GM12878 (cell line): ENCODE measurements around the gene NOC2L. TPM values are rescaled to one million over a fixed set of nuclear protein-coding genes. Genes with fewer than 3 reads are reported as not detected.

Source experiments
- ATAC-seq: fragments of 200-7000 bp; cut with Tn5 transposase; 3 replicates; pipeline ENCODE4 v1.9.1; 2020; ENCODE audit warnings: mild to moderate bottlenecking, moderate library complexity
- BruUV-seq: library from RNA; stranded (reverse); fragments of 400-500 nt; replicated peaks from 2 replicates; lab custom pipeline; 2021; lab: Mats Ljungman, UMichigan
- CTCF ChIA-PET: fragments of 300-600 bp; sonication (Branson Sonifier 250); formaldehyde crosslinking; extraction: SDS; loops from one replicate; lab custom pipeline; 2021; ENCODE audit warnings: inconsistent platforms; lab: Yijun Ruan, JAX
- POLR2A ChIA-PET: fragments of 350-600 bp; formaldehyde crosslinking; extraction: SDS; loops from one replicate; lab custom pipeline; 2021; ENCODE audit warnings: inconsistent platforms; lab: Charles Lee
- RAD21 ChIA-PET: fragments of 300-600 bp; sonication (Branson Sonifier 250); formaldehyde crosslinking; loops from one replicate; lab custom pipeline; 2023; ENCODE audit warnings: antibody characterized with exemption; ENCODE audit not compliant: unreplicated experiment; lab: Charles Lee
- SMC1A ChIA-PET: fragments of 300-600 bp; sonication (Branson Sonifier 250); formaldehyde crosslinking; loops from one replicate; lab custom pipeline; 2023; ENCODE audit not compliant: unreplicated experiment, uncharacterized antibody; lab: Charles Lee
- DNase-seq: peaks from one replicate; pipeline ENCODE4 v3.0.0-alpha.2; 2011; ENCODE audit warnings: low read depth, low spot score
- FAIRE-seq: peaks from 3 replicates; lab custom pipeline; 2011; peaks lifted over from hg19 to GRCh38; lab: Jason Lieb, UNC
- H2AFZ ChIP-seq: 2 replicates; pipeline ENCODE4 v1.6.0; 2011; ENCODE audit warnings: low read depth, low read length, control low read depth; ENCODE audit not compliant: control insufficient read depth
- H3K27ac ChIP-seq: 2 replicates; pipeline ENCODE4 v1.5.1; 2011; ENCODE audit warnings: control low read depth; ENCODE audit not compliant: control insufficient read depth, insufficient read depth
- H3K27me3 ChIP-seq, 2 experiments: replicated peaks in 1 of 2; 2 replicates each; pipeline versions ENCODE4 v1.6.0 to v1.6.1; 2011; ENCODE audit warnings: low read length in 1 of 2; ENCODE audit not compliant: control insufficient read depth in 2 of 2, insufficient read depth in 2 of 2
- H3K36me3 ChIP-seq, 2 experiments: 2 replicates each; pipeline ENCODE4 v1.5.1; 2011; ENCODE audit warnings: low read length in 1 of 2; ENCODE audit not compliant: control insufficient read depth in 2 of 2, insufficient read depth in 2 of 2
- H3K4me1 ChIP-seq: 2 replicates; pipeline ENCODE4 v1.6.1; 2011; ENCODE audit warnings: mild to moderate bottlenecking, low read length, moderate library complexity, mixed read lengths; ENCODE audit not compliant: control insufficient read depth, insufficient read depth
- H3K4me2 ChIP-seq: 2 replicates; pipeline ENCODE4 v1.6.0; 2011; ENCODE audit warnings: control low read depth; ENCODE audit not compliant: control insufficient read depth, insufficient read depth
- H3K4me3 ChIP-seq: fragments of 200-600 bp; sonication (generic); 2 replicates; pipeline ENCODE4 v1.5.1; 2016
- H3K79me2 ChIP-seq: 2 replicates; pipeline ENCODE4 v1.6.0; 2011; ENCODE audit warnings: low read length; ENCODE audit not compliant: control insufficient read depth, insufficient read depth
- H3K9ac ChIP-seq: 2 replicates; pipeline ENCODE4 v1.8.0; 2011; ENCODE audit warnings: low read length, control low read depth, mixed read lengths; ENCODE audit not compliant: control insufficient read depth, insufficient read depth
- H3K9me3 ChIP-seq: replicated peaks from 3 replicates; pipeline ENCODE4 v1.5.1; 2011; ENCODE audit warnings: mild to moderate bottlenecking, low read length; ENCODE audit not compliant: control insufficient read depth, insufficient read depth
- H4K20me1 ChIP-seq: 2 replicates; pipeline ENCODE4 v1.6.0; 2011; ENCODE audit not compliant: control insufficient read depth, insufficient read depth
- BCL3 ChIP-seq: IDR thresholded peaks from 2 replicates; pipeline ENCODE4 v1.6.1; 2011; ENCODE audit warnings: borderline replicate concordance, low read depth, mild to moderate bottlenecking, moderate library complexity, low read length; ENCODE audit not compliant: insufficient read depth, poor library complexity, severe bottlenecking
- E4F1 ChIP-seq: fragments of 450-650 bp; IDR thresholded peaks from 2 replicates; pipeline ENCODE4 v1.6.1; 2018; ENCODE audit warnings: borderline replicate concordance, mild to moderate bottlenecking; ENCODE audit not compliant: partially characterized antibody
- HDGF ChIP-seq: fragments of 450-650 bp; IDR thresholded peaks from 2 replicates; pipeline ENCODE4 v1.6.1; 2016; ENCODE audit warnings: antibody characterized with exemption
- IRF5 ChIP-seq: fragments of 450-650 bp; IDR thresholded peaks from 2 replicates; pipeline ENCODE4 v1.6.1; 2017; ENCODE audit warnings: borderline replicate concordance
- KAT2A ChIP-seq: conservative IDR thresholded peaks from 2 replicates; pipeline ENCODE4 v1.6.1; 2011; ENCODE audit warnings: low read depth, low read length; ENCODE audit not compliant: control insufficient read depth
- PML ChIP-seq: IDR thresholded peaks from 2 replicates; pipeline ENCODE4 v1.6.1; 2012; ENCODE audit warnings: low read length, inconsistent platforms
- RELA ChIP-seq: fragments of 450-650 bp; IDR thresholded peaks from 2 replicates; pipeline ENCODE4 v1.8.0; 2014; ENCODE audit warnings: borderline replicate concordance; ENCODE audit not compliant: partially characterized antibody
- SPI1 ChIP-seq: IDR thresholded peaks from 2 replicates; pipeline ENCODE4 v1.6.1; 2011; ENCODE audit warnings: low read depth, mild to moderate bottlenecking, low read length, moderate library complexity, borderline replicate concordance; ENCODE audit not compliant: insufficient read depth
- SREBF2 ChIP-seq: IDR thresholded peaks from 2 replicates; pipeline ENCODE4 v1.6.1; 2012; ENCODE audit warnings: mild to moderate bottlenecking, low read length
- SUPT20H ChIP-seq: IDR thresholded peaks from 2 replicates; pipeline ENCODE4 v1.6.1; 2011; ENCODE audit warnings: low read depth, mild to moderate bottlenecking, low read length, moderate library complexity, borderline replicate concordance; ENCODE audit not compliant: control insufficient read depth
- WRNIP1 ChIP-seq: IDR thresholded peaks from 2 replicates; pipeline ENCODE4 v1.6.1; 2011; ENCODE audit warnings: low read depth, low read length, improper control_type of control experiment, borderline replicate concordance
- YY1 ChIP-seq: IDR thresholded peaks from 2 replicates; pipeline ENCODE4 v1.6.1; 2011; ENCODE audit warnings: low read depth, mild to moderate bottlenecking, low read length
- WGBS: methylation state at CpG from one replicate; pipeline ENCODE4 v1.1.6; 2016; ENCODE audit warnings: low lambda C conversion rate; ENCODE audit not compliant: insufficient replicate concordance, insufficient coverage; ENCODE audit errors: missing lambda C conversion rate; 5-methylcytosine and 5-hydroxymethylcytosine counted together
- in situ Hi-C: fragments of 300-500 bp; cut with MboI; formaldehyde crosslinking; loops from 9 replicates; pipeline ENCODE4 v1.14.3; 2018; ENCODE audit warnings: mixed read lengths
- intact Hi-C: fragments of 100-400 bp; cut with micrococcal nuclease; formaldehyde crosslinking; loops from one replicate; pipeline ENCODE4 v1.14.2; 2022; ENCODE audit not compliant: unreplicated experiment
- polyA plus RNA-seq, 11 experiments: library from polyadenylated mRNA; depleted of rRNA in 4 of 11; unstranded in 6 of 11; stranded (reverse) in 5 of 11; fragments of >200 nt; fragmentation: Nextera tagmentation in 4 of 11; fragmentation: Illumina TruSeq in 1 of 11; extraction: Ambion mirVana in 4 of 11; extraction: Trizol in 1 of 11; gene quantifications; 1 replicate in 1 of 11; 2 replicates in 10 of 11; pipeline versions ENCODE4 v1.2.1 to v1.2.3, GENCODE V29; 2011 to 2016; ENCODE audit warnings: inconsistent platforms in 2 of 11, missing spikeins in 2 of 11, low read depth in 1 of 11
- total RNA-seq, 4 experiments: library from RNA; depleted of rRNA in 3 of 4; stranded (reverse); fragments of >200 nt in 3 of 4; fragmentation: Illumina TruSeq in 1 of 4; extraction: Trizol in 1 of 4; gene quantifications; 2 replicates each; pipeline versions ENCODE4 v1.2.1 to v1.2.3, GENCODE V29; 2013 to 2021

NOC2L gene
- total and polyA plus RNA-seq, 10 of the 15 experiments (the other 5 are each of a cell fraction or from before 2014, with no cell fraction given): 1.3 to 171 (median 64.3) TPM

- no peak for FAIRE-seq
- intact Hi-C loops: no loop called here
- CTCF ChIA-PET: no interaction called here
Measured at GRCh38 chr1:927748-928147, 31.3 kb downstream of the NOC2L start.

More at GRCh38 chr1:927748-928147, 31.3 kb downstream of the NOC2L start:
- no TSS peak for BruUV-seq
- DNase-seq (no peak), ATAC-seq (no peak)
- Histone ChIP-seq H3K9ac (no peak overlapping the region), H3K79me2 (no peaks in the 10 kb centered on the region), H3K27ac (no peak overlapping the region), H2AFZ (no peak overlapping the region), H3K4me1 (no peaks in the 10 kb centered on the region), H3K4me2 (no peak overlapping the region), H4K20me1 (no peaks in the 10 kb centered on the region; the same call in 1 of the 2 replicates), H3K36me3 (no peaks in the 10 kb centered on the region), H3K27me3 (peaks cover 13 to 16% of the 10 kb centered on the region in 2 experiments), H3K9me3 (no peaks in the 10 kb centered on the region), H3K4me3 (no peak overlapping the region)
- TF ChIP-seq RELA: no peak
- no peak for TF ChIP-seq WRNIP1
- no peak for TF ChIP-seq E4F1
- TF ChIP-seq HDGF: no peak
- no peak for TF ChIP-seq SPI1
- TF ChIP-seq PML: no peak
- no peak for TF ChIP-seq SREBF2
- no peak for TF ChIP-seq YY1
- TF ChIP-seq SUPT20H: no peak
- TF ChIP-seq IRF5: no peak
- no peak for TF ChIP-seq BCL3
- no peak for TF ChIP-seq KAT2A
- ChIA-PET POLR2A (no interaction called here), SMC1A (no interaction called here), RAD21 (no interaction called here)
- in situ Hi-C loops: no loop called here
- WGBS: 73% methylated on average over 10 of the region's 10 CpGs
